IPS-20b (cell line): Measurements from ENCODE around the gene SYT2.
A peak's percentile ranks its signal among the peaks of the same experiment; 100 is the strongest.
"Not testable (repeated sequence)": the region's sequence is repeated elsewhere in the genome, so short reads cannot be mapped to it uniquely, and the experiment has no call there.

Experiments used
- H3K27ac ChIP-seq: one replicate; pipeline ENCODE4 v1.5.1; 2013; ENCODE audit warnings: low read length
- H3K27me3 ChIP-seq: 2 replicates; pipeline ENCODE4 v1.6.1; 2013; ENCODE audit warnings: mild to moderate bottlenecking, low read length, inconsistent platforms; ENCODE audit not compliant: insufficient read depth
- H3K36me3 ChIP-seq: 2 replicates; pipeline ENCODE4 v1.6.1; 2013; ENCODE audit warnings: low read depth, mild to moderate bottlenecking, inconsistent platforms, low read length, moderate library complexity; ENCODE audit not compliant: insufficient read depth
- H3K4me1 ChIP-seq: 2 replicates; pipeline ENCODE4 v1.6.1; 2013; ENCODE audit warnings: mild to moderate bottlenecking, control low read depth, inconsistent platforms, low read length, moderate library complexity; ENCODE audit not compliant: insufficient read depth
- H3K4me3 ChIP-seq: 2 replicates; pipeline ENCODE4 v1.5.1; 2013; ENCODE audit warnings: mild to moderate bottlenecking, low read length, inconsistent platforms
- H3K9ac ChIP-seq: 2 replicates; pipeline ENCODE4 v1.6.1; 2013; ENCODE audit warnings: low read depth, mild to moderate bottlenecking, inconsistent platforms, low read length, moderate library complexity
- H3K9me3 ChIP-seq: 2 replicates; pipeline ENCODE4 v1.6.1; 2013; ENCODE audit warnings: mild to moderate bottlenecking, low read depth, low read length, inconsistent platforms; ENCODE audit not compliant: insufficient read depth

SYT2 gene

DNA sequence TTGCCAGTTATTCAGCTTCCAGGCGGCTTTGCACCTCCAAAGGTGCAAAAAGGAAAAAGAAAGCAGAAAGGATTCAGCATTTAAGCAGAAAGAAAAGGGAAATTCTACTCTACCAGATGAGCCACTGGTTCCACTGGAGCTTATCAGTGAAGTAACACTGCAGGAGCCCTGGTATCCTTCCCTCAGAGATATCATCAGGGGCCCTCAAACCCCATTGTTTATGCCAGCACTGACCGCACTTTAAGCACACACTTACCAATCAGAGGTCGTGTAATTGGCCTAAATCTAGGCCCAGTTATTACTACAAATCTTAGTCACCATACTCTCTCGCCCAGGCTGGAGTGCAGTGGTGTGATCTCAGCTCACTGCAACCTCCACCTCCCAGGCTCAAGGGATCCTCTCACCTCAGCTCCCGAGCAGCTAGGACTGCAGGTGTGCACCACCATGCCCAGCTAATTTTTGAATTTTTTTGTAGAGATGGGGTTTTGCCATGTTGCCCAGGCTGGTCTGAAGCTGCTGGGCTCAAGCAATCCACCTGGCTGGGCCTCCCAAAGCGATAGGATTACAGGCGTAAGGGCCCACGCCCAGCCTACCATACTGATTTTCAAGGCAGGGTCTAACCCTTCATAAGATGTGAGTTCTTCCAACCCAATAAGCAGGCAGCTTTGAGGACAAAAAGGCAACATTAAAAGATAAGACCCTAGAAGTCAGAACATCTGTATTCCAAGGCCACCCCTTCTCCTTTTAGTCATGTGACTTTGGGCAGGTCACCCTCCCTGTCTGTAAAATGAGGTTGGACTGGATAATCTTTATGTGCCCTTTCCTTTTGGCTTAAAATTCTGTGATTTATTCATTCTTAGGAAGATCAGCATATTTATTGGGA lies 125.3 kb downstream of the SYT2 start:
- Histone ChIP-seq H3K9me3 (no peaks in the 10 kb centered on the region), H3K4me3 (no peak overlapping the region), H3K9ac (no peak overlapping the region), H3K27me3 (no peaks in the 10 kb centered on the region), H3K4me1 (peaks cover under 1% of the 10 kb centered on the region), H3K36me3 (peaks cover 11% of the 10 kb centered on the region; the same call in 1 of the 2 replicates), H3K27ac (no peak overlapping the region)

DNA sequence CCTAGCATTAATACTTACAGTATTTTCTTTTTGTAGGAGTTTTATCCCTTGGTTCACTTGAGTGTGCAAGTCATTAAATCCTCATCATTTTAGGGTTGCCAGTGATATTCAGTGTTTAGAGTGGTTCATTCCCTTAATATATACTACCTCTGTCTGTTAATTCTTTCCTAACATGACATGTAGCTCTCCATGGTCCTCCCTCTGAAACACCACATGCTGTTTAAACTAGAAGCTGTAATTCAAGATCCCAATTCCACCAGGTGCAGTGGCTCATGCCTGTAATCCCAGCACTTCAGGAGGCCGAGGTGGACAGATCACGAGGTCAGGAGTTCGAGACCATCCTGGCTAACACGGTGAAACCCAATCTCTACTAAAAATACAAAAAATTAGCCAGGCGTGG lies 127.9 kb downstream of the SYT2 start:
- peaks cover 11% of the 10 kb centered on the region; the same call in 1 of the 2 replicates for H3K36me3 ChIP-seq
- H3K4me1 ChIP-seq: peaks cover 26% of the 10 kb centered on the region
- H3K27ac ChIP-seq, H3K9ac ChIP-seq, H3K4me3 ChIP-seq, H3K27me3 ChIP-seq, H3K9me3 ChIP-seq: not testable (repeated sequence)

DNA sequence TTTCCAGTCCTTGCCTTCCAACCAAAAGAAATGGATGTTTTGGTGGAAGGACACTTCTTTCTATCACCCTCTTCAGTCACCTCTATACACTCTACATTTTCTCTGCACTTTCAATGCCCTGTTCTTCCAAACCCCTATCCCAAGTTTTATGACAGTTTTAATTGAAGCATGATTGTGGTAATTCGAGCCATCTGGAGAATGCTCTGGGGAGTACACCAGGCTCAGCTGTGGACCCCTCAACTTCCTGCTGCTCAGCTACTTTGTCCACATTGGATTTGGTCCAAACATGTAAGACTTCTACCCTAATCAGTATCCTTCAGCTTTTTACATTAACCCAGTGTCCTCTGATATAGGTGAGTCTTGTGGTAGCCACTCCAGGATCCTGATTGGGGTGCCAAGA lies 129.6 kb downstream of the SYT2 start:
- Histone ChIP-seq H3K9me3 (no peaks in the 10 kb centered on the region), H3K27ac (no peak overlapping the region), H3K4me3 (no peak overlapping the region), H3K4me1 (peaks cover 42% of the 10 kb centered on the region), H3K36me3 (peaks cover 11% of the 10 kb centered on the region; the same call in 1 of the 2 replicates), H3K27me3 (no peaks in the 10 kb centered on the region), H3K9ac (no peak overlapping the region)

DNA sequence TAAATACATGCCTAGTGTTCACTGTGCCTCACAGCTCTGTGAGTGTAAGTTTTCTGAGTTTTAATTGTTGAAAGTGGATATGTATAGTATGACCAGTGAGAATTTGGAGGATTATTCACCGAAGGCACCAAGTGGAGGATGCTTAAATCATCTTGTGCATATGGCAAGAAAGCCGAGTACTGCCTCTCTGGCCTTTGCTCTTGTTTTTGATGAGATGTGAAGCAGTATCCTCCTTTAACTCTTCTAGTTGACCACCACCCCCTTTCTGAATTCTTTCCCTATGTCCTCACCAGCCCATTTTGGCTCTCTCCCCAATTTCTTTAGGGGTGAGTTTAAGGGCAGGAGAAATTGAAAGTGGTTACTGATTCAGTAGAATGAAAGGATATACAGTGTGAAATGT lies 130.4 kb downstream of the SYT2 start:
- Histone ChIP-seq H3K9ac (no peak overlapping the region), H3K9me3 (no peaks in the 10 kb centered on the region), H3K27ac (no peak overlapping the region), H3K4me1 (peaks cover 42% of the 10 kb centered on the region), H3K36me3 (peaks cover 11% of the 10 kb centered on the region; the same call in 1 of the 2 replicates), H3K27me3 (no peaks in the 10 kb centered on the region), H3K4me3 (no peak overlapping the region)

DNA sequence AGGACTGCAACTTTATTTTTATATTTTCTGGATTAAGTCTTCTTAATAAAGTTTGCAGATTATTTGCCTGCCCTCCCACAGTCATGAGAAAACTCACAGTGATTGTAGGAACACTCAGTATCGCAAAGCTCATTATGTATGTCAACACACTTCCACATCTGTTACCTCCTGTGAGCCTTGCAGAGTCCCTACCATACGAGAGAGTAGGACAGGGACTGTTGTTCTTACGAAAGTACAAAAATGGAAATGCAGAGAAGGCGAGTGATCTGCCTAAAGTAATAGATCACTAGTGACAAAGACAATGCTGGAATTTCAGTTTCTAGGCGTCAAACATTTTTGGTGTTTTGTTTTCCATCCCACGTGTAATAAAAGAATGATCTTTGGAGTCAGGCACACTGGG lies 131.7 kb downstream of the SYT2 start:
- no peaks in the 10 kb centered on the region for H3K27me3 ChIP-seq
- H3K9me3 ChIP-seq: no peaks in the 10 kb centered on the region
- H3K9ac ChIP-seq: peak overlapping the region; percentile 62; the same call in 1 of the 2 replicates
- H3K4me3 ChIP-seq: peak overlapping the region; percentile 16; the same call in 1 of the 2 replicates
- H3K36me3 ChIP-seq: peaks cover 11% of the 10 kb centered on the region; the same call in 1 of the 2 replicates
- peak overlapping the region; percentile 13 for H3K27ac ChIP-seq
- H3K4me1 ChIP-seq: peaks cover 42% of the 10 kb centered on the region

DNA sequence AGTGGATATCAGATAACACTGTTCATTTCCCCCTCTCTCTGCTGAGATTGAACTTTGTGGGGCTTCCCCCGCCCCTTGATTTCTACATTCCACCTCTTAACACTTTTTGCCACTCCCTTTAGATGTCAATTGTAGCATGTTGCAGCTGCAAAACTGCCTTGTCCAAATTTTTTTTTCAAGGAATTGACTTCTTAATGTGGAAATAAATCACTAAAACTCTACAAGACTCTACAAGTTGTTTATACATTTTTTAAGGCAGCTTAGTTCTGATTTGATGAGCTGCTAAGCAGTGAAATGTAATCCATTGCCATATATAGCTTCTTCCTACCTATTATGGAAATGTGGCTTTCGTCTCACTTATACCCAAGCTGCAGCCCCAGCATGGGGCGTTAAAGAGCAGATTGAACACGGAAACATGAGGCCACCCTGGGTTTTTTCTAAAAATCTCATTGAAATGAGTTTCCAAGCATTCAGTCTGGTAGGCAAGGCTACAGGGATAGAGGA lies 132.2 kb downstream of the SYT2 start:
- peak overlapping the region; percentile 13 for H3K27ac ChIP-seq
- H3K36me3 ChIP-seq: peaks cover 11% of the 10 kb centered on the region; the same call in 1 of the 2 replicates
- no peaks in the 10 kb centered on the region for H3K27me3 ChIP-seq
- peak overlapping the region; percentile 16; the same call in 1 of the 2 replicates for H3K4me3 ChIP-seq
- H3K4me1 ChIP-seq: peaks cover 42% of the 10 kb centered on the region
- peak overlapping the region; percentile 62; the same call in 1 of the 2 replicates for H3K9ac ChIP-seq
- no peaks in the 10 kb centered on the region for H3K9me3 ChIP-seq

DNA sequence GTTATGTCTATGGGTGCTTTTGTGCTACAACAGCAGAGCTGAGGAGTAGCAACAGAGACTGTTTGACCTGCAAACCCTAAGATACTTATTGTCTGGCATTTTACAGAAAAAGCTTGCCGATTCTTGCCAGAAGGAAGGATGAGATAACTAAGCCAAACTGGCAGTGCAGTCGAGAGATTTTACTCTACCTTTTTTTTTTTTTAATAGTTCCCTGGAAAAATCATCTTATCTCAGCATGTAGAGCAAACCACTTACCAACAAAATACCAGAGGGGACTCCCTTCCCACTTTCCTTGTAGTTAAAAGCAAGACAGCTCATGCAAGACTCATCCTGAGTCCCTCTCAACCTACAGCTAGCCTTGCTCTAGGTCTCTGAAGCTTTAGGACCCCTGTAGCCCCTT lies 132.9 kb downstream of the SYT2 start:
- H3K4me3 ChIP-seq: no peak overlapping the region; the same call in 1 of the 2 replicates

DNA sequence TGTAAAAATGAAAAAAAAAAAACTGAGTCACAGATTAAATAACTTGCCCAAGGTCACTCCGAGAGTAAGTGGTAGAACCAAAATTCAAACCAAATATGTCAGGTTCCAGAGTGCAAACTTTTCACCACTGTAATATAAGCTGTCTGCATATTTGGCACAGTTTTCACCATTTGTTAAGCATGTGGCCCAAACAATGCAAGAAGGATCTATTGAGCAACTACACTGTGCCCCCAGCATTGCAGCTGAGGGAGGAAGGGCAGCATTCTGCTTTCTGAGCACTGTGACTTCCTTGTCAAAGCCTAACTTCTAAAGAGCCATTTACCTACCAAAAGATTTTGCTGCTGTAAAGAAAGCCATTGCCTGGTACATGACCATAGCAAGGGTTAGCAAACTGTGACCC lies 133.4 kb downstream of the SYT2 start:
- Histone ChIP-seq H3K9ac (peak overlapping the region; percentile 8; the same call in 1 of the 2 replicates), H3K36me3 (peaks cover 11% of the 10 kb centered on the region; the same call in 1 of the 2 replicates), H3K27ac (no peak overlapping the region), H3K27me3 (no peaks in the 10 kb centered on the region), H3K4me3 (no peak overlapping the region), H3K9me3 (no peaks in the 10 kb centered on the region), H3K4me1 (peaks cover 42% of the 10 kb centered on the region)

More for the DNA sequence above, 132.9 kb downstream of the SYT2 start:
- Histone ChIP-seq H3K27me3 (no peaks in the 10 kb centered on the region), H3K36me3 (peaks cover 11% of the 10 kb centered on the region; the same call in 1 of the 2 replicates), H3K9ac (peak overlapping the region; percentile 62; the same call in 1 of the 2 replicates), H3K27ac (peak overlapping the region; percentile 24), H3K9me3 (no peaks in the 10 kb centered on the region), H3K4me1 (peaks cover 42% of the 10 kb centered on the region)

DNA sequence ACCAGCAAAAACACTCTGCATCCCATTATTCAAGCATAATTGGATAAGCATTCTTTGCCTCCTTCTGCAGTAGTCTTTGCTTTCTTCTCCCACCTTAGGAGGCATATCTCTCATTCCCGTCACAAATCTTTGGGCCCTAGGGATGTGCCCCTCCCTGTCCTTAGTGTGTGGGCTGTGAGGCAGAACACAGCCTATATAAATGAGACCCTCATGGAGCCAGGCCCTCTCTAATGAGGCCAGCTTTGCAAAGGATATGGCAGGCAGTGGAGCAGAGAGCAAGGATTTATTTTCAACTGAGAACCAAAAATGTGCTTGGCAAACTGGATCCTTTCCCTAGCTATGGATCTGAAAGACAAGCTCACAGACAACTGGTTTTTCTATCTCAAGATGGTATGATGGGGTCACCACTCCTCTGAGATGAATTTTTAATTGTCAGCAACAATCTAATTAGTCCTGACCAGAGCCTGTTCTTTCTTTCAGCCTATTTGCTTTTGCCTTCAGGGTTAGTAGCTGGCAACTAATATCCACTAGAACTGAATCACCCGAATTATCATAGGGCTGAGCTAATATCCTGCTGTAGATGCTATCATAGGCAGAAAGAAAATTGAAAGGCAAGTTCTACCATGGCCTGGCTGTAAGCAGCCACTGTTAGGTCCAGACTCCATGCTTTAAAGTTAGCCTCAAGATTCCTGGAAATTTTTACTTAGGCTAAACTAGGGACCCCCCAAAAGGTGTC lies 134.2 kb downstream of the SYT2 start:
- no peaks in the 10 kb centered on the region for H3K27me3 ChIP-seq
- no peak overlapping the region for H3K9ac ChIP-seq
- no peak overlapping the region for H3K4me3 ChIP-seq
- no peak overlapping the region for H3K27ac ChIP-seq
- peaks cover 42% of the 10 kb centered on the region for H3K4me1 ChIP-seq
- H3K9me3 ChIP-seq: no peaks in the 10 kb centered on the region
- H3K36me3 ChIP-seq: peaks cover 6% of the 10 kb centered on the region; the same call in 1 of the 2 replicates

DNA sequence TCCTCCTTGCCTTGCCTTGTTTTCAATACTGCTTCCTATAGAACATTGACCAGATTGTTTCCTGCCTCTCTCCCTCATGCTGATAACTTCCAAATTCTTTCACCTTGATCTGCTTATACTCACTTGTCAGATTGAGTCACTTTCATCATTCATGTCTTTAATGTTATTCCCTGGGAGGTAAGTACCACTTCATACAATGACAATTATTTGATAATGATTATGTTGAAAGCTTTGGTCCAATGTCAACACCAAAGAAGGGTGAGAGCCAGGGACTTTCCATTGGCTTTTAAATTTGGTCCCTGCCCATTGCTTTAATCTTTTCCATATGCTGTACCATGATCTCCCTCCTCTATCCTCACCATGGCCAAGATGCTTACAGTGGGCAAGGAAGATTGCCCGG lies 137.4 kb downstream of the SYT2 start:
- Histone ChIP-seq H3K27me3 (no peaks in the 10 kb centered on the region), H3K4me1 (peaks cover 32% of the 10 kb centered on the region), H3K9me3 (no peaks in the 10 kb centered on the region), H3K27ac (no peak overlapping the region), H3K36me3 (no peaks in the 10 kb centered on the region), H3K4me3 (no peak overlapping the region), H3K9ac (no peak overlapping the region)

DNA sequence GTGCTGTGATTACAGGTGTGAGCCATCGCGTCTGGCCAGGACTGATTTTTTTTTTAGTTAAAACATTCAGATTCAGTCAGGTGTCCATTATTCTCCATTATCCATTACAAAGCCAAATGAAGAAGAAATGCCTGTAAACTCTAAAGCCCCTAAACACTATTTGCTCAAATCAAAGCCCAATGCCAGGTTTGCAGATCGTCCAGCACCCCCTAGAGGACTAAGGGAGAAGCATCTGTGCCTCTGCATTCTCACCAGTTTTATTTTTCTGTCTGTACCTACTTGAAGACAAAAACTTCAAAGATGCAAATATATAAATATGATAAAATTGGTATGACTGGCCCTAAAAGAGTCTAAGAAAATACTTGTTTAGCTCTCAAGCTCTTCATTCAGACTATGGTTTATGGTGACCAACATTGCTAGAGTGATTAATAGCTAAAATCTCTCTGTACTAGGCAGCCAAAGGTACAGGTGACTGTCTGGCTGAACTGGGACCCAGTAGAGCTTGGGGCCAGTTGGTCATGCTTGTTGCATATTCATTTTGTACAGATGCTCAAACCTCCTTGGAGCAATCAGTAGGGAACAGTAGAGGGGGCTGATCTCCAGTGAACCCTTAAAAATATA lies 138.4 kb downstream of the SYT2 start:
- Histone ChIP-seq H3K4me1 (peaks cover 32% of the 10 kb centered on the region), H3K9me3 (no peaks in the 10 kb centered on the region), H3K4me3 (no peak overlapping the region), H3K9ac (no peak overlapping the region), H3K27me3 (no peaks in the 10 kb centered on the region), H3K36me3 (no peaks in the 10 kb centered on the region), H3K27ac (no peak overlapping the region)
